NCI-H2029 treated with DMSO at 0.1 percent for 48 hours (cell line): ENCODE data around the gene APLF.
"Not testable (repeated sequence)": the region's sequence is repeated elsewhere in the genome, so short reads cannot be mapped to it uniquely, and the experiment has no call there.

Experiments used
- DNase-seq: peaks from one replicate; lab custom pipeline; 2025; lab: John Stamatoyannopoulos, UW

Gene APLF

DNA sequence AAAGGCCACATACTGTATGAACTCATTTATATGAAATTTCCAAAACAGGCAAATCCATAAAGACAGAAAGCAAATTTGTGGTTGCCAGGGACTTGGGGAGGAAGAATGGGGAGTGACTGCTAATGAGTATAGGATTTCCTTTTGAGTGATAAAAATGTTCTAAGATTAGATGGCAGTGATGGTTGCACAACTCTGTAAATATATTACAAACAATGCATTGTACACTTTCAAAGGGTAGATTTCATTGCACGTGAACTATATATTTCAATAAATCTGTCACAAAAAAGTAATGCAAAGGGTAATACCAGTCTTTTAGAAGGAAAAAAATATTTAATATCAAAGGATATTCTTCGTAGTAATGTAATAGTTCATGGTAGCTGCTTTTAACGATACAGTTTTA, 112.3 kb downstream of the APLF start:
- no peak for DNase-seq

DNA sequence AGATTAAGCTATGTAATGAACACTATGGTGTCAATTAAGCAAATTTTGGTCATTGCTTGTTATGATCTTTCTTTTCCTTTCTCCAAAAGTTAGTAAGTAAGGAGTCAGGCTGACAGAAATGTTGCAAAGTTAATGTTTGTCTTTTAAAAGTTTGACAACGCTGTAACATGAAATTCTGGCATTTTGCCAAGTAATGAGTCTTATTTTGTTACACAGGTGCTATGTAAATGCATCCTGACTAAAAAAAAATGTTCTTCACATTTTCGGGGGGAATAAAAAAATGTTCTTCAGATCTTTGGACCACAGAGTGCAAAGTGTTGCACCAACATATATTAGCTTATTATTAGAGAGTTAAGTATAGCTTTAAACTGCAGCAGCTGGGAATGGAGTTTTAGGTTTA, 121.2 kb downstream of the APLF start:
- DNase-seq, result no peak

DNA sequence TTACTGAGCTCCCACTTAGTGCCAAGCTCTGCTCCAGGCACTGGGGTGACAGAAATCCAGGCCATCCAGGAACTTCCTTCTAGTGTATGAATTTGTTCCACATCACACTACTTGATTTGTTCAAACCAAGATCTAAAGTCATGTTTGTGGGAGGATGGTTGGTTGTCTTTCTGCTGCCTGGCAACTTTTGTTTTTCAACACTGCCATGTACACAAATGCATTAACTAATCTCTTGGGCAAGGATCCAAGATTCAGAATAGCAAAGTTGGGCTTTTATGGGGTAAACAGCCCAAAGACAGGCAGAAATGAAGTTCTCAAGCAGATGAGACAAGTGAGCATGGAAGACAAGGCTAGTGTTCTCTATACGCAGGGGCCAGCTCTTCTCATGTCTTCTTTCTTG, 122.6 kb downstream of the APLF start:
- no peak for DNase-seq

DNA sequence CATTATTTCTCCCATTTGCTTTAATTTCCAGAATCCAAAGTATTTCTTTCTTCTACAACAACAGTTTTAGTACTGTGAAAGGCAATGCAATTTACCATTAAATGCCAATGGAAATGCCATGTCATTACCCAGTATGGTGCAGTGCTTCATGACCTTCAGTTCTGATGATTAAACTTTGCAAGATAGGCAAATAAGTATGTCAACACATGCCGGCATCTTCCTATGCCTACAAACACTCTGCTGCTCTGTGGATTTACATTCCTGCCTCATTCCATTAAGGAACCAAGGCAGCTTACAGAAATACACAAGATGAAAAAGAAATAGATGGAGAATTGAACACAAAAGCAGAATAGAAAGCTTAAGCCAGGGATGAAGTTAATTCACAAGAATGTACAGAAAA, 123.3 kb downstream of the APLF start:
- no peak for DNase-seq

DNA sequence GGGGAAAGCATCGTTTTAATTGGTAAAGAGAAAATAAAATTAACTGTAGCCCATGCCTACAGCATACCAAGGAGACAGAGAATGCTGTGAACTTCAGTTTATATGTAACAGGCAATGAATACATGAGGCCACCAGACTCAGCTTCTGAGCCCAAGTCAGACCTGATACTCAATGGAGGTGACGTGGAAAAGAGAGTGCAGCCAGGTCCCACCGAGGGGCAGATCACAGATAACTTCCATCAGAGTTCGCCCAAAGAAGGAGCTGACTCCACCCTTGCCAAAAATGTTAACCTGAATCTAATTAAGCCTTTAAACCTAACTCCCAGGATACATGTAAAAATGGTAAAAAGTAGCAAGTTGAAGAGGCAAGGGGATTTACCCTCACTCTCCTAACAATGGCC, 123.8 kb downstream of the APLF start:
- no peak for DNase-seq

DNA sequence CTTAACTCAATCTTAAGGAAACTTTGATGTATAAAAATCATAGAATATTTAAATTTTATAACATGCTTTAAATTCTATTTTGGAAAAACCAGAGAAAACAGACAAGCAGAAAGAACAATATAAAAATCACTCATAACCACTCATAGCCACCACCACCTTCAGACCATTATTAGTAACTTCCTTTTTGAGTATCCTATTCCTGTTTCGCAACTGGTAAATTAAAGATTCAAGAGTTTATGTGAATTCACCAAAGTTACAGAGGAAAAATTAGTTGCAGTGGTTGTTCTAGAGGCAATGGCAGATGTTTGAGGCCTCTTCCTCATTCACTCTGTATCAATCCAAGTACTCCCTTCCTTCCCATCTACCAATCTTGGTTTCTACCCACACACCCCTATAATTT, 126.7 kb downstream of the APLF start:
- DNase-seq, result no peak

DNA sequence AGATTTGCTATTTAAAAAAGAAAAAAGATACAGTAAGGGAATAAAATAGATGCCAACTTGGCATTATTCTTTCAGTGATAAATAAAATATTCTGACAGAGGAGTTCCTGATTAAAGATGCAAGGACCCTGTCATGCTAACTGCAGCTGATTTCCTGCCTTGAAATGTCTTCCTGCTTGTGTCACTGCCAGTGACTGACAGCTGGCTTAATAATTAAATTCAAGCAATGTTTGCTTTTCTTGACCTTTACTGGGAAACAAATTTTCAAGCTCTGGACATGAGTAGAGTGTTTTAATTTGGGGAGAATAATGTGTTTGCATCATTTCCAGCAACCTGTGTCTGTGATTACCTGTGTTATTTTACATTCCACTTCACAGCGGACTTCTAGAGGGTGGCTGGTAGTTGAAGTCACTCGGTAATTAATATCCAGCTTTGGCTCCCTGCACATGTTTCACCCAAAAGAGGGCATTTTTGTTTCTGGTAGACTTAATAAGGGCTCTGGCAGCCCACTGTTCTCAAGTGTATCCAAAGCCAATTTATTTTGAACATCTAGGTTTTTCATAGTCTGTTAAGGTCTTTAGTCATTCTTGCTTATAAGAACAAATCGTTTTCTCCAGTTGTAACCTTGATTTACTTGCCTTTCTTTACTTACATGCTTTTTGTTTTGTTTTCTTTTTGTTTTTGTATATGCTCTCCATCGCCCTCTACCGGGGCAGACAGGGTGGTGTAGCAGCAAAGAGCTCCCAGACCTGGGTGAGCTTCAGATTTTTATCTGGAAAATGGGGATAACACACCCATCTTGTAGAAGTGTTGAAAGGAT, 127.5 kb downstream of the APLF start:
- DNase-seq, result no peak

DNA sequence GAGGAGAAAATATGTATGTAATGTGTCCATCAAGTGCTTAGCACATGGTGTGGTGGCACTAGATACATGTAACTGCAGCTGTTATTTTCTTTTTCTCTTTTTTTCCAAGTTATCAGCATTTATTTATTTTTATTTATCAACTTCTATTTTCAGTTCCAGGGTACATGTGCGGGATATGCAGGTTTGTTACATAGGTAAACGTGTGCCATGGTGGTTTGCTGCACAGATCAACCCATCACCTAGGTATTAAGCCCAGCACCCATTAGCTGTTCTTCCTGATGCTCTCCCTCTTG, 128.1 kb downstream of the APLF start:
- DNase-seq, result not testable (repeated sequence)

DNA sequence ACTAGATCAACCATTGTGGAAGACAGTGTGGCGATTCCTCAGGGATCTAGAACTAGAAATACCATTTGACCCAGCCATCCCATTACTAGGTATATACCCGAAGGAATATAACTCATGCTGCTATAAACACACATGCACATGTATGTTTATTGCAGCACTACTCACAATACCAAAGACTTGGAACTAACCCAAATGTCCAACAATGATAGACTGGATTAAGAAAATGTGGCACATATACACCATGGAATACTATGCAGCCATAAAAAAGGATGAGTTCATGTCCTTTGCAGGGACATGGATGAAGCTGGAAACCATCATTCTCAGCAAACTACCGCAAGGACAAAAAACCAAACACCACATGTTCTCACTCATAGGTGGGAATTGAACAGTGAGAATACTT, 133.1 kb downstream of the APLF start:
- DNase-seq, result not testable (repeated sequence)

DNA sequence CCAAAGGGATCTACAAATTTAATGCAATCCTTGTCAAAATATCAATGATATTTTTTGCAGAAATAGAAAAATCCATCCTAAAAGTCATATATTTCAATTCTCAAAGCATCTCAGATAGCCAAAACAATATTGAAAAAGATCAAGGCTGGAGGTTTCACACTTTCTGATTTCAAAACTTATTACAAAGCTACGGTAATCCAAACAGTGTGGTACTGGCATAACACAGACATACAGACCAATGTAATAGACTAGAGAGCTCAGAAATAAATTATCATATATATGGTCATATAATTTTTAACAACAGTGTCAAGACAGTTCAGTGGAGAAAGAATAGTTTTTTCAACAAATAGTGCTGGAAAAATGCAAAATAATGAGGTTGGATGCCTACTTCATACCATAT, 135.7 kb downstream of the APLF start:
- no peak for DNase-seq

DNA sequence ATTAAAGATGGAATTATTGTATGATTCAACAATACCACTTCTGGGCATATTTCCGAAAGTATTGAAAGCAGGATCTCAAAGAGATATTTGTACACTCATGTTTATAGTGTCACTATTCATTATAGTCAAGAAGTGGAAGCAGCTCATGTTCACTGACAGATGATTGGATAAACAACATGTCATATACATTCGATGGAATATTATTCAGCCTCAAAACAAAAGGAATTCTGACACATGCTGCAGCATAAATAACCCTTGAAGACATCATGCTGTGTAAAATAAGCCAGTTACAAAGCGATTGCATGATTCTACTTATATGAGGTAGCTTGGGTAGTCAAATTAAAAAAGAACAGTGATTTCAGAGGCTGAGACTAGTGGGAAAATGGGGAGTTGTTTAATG, 136.7 kb downstream of the APLF start:
- no peak for DNase-seq

DNA sequence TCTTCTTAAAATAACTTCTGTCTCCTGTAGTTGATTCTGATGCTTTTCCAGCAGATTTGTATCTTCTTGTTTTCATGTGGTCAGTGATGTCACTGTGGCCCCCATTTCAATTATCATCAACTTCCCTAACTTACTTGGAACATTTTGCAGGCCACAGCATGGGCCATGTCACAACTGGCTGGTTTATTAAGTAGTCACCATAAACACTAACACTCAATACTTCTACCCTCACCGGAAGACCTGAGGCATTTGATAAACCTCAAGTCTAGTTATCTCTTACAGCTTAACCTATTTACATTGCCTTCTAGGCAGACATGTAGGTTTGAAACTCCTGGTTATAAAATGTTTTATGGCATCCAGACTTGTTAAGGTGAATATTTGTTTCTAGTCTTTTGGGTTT, 138.6 kb downstream of the APLF start:
- DNase-seq, result no peak

DNA sequence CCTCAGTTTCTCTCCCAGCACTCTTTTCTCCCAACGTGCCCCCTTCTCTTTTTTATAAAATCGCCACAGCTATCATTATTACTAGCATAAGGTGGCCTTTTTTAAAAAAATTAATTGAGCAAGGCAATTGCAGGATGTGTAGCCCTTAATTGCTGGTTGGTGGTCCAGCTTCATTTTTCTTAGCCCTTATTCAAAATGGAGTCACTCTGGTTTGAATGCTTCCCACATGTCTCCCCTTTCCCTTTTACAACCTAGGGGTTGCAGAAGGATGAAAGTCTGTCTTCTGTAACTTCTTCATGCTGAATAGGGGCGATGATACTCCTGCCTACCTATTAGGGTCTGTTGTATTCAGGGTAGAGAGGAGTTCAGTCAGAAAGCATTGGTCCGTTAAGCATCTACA, 139.4 kb downstream of the APLF start:
- DNase-seq, result no peak

DNA sequence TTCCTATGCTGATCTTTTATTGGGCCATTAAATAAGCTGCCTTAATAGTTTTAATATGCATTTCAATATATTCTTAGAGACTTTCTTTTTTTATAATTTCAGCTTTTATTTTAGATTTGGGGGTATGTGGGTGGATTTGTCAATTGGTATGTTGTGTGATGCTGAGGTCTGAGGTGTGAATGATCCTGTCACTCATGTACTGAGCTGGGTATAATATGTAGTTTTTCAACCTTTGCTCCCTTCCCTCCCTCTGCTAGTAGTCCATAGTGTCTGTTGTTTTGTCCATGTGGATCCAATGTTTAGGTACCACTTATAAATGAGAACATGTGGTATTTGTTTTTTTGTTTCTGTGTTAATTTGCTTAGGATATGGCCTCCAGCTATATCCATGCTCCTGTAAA, 140.5 kb downstream of the APLF start:
- no peak for DNase-seq

DNA sequence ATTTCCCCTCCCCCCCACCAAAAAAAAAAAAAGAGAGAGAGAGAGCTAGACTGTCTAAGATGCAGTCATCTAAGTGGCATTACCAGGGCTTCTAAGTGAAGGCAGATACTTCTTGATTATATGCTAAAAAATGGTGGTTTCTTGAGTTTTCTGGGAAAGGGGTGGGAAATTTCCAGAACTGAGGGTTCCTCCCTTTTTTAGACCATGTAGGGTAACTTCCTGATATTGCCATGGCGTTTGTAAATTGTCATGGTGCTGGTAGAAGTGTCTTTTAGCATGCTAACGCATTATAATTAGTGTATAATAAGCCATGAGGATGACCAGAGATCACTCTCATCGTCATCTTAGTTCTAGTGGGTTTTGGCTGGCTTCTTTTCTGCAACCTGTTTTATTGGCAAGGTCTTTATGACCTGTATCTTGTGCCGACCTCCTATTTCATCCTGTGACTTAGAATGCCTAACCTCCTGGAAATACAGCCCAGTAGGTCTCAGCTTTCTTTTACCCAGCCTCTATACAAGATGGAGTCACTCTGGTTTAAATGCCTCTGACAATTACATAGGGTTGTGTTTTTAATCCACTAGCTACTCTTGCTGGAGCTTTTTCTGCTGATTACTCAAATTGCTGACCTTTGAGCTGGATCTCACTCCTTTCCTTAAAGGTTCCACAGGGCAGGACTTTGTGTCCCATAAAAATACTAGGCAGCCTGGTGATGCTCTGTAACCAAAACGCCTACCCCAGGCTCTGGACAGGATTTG, 145.6 kb downstream of the APLF start:
- no peak for DNase-seq

DNA sequence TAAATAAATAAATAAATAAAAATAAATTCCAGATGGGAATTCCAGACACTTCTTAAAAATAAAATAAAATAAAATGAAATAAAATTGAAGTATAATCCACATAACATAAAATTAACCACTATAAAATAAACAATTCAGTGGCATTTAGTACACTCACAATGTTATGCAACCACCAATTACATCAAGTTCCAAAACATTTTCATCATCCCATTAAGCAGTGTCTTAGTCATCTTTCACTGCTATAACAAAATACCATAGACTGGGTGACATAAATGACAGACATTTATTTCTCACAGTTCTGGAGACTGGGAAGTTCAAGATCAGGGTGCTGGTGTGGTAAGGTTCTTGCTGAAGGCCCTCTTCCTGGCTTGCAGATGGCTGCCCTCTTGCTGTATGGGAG, 153.4 kb downstream of the APLF start:
- no peak for DNase-seq

DNA sequence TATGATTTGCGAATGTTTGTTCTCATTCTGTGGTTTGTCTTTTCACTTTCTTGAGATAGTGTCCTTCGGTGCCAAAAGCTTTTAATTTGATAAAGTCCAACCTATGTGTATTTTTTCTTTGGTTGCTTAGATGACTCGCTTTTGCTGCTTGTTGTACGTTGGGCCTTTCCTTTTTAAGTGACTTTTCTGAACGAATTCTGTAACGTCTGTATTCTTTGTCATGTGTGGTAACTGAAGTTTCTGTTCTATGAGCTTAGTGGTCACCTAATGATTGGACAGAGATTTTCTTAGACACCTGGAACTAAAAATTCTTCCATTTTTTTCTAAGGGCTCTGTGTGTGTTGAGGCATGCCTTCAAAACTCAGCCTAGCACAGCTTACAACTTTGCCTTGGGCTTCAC, 156.4 kb downstream of the APLF start:
- DNase-seq, result no peak

DNA sequence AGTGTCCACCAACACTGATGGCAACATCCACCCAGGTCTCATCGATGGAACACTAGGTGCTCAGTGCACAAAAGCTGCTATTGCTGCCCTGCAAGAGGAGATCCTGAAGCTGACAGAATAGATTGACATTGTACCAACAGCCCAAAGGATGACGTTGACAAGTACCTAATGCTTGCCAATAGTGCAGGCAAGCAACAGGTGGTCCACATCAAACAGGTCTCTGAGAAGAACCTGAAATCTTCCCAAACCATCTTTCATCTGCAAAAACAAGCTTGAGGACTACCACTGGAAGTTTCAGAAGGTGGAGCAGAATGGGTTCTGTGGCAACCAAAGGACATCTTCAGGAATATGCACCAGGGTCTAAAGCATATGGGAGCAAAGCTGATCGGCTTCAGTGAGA, 160.2 kb downstream of the APLF start:
- no peak for DNase-seq
